Suprapubic skin (tissue), 4 donors: Measurements from ENCODE around the gene ATP6V0A4.

ENCODE experiments used
- EP300 ChIP-seq: sonication (generic); formaldehyde crosslinking; IDR thresholded peaks from one replicate; pipeline ENCODE4 v1.6.1; 2017; ENCODE audit warnings: antibody characterized with exemption
- POLR2AphosphoS5 ChIP-seq, 3 donors: sonication (generic); formaldehyde crosslinking; IDR thresholded peaks; one replicate each; pipeline ENCODE4 v1.6.1; 2017; ENCODE audit warnings: antibody characterized with exemption in 3 of 3
- TF ChIP-seq, protein P1 (sequence below), 2 donors: fragments of 200-600 bp in 1 of 2; fragments of 450-650 bp in 1 of 2; sonication (generic) in 1 of 2; IDR thresholded peaks; one replicate each; pipeline ENCODE4 v1.5.1; 2016 to 2019; ENCODE audit warnings: antibody characterized with exemption in 2 of 2, mild to moderate bottlenecking in 1 of 2, moderate library complexity in 1 of 2

- TF ChIP-seq, protein P1, sequence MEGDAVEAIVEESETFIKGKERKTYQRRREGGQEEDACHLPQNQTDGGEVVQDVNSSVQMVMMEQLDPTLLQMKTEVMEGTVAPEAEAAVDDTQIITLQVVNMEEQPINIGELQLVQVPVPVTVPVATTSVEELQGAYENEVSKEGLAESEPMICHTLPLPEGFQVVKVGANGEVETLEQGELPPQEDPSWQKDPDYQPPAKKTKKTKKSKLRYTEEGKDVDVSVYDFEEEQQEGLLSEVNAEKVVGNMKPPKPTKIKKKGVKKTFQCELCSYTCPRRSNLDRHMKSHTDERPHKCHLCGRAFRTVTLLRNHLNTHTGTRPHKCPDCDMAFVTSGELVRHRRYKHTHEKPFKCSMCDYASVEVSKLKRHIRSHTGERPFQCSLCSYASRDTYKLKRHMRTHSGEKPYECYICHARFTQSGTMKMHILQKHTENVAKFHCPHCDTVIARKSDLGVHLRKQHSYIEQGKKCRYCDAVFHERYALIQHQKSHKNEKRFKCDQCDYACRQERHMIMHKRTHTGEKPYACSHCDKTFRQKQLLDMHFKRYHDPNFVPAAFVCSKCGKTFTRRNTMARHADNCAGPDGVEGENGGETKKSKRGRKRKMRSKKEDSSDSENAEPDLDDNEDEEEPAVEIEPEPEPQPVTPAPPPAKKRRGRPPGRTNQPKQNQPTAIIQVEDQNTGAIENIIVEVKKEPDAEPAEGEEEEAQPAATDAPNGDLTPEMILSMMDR (IDR thresholded peaks at IDR 0.05) = no peak
- TF ChIP-seq POLR2AphosphoS5 (IDR thresholded peaks at IDR 0.05) (no peak), EP300 (no peak)
Measured at GRCh38 chr7:138814816-138815332, 16.9 kb upstream of the ATP6V0A4 start.
